B cell (primary cell): ENCODE results near the gene AP4E1. TPM values are rescaled to one million over a fixed set of nuclear protein-coding genes. Genes with fewer than 3 reads are reported as not detected.
"Not testable (repeated sequence)": the region's sequence is repeated elsewhere in the genome, so short reads cannot be mapped to it uniquely, and the experiment has no call there.

Experiments
- ATAC-seq: fragments of 200-7000 bp; cut with Tn5 transposase; one replicate; pipeline ENCODE4 v1.10.0; 2021; ENCODE audit warnings: low read depth, mild to moderate bottlenecking, moderate number of reproducible peaks, moderate library complexity
- CTCF ChIA-PET: fragments of 350-600 bp; sonication (Branson Sonifier 250); formaldehyde crosslinking; loops from one replicate; lab custom pipeline; 2021; ENCODE audit warnings: antibody characterized with exemption, inconsistent platforms; lab: Charles Lee
- POLR2A ChIA-PET: fragments of 350-600 bp; sonication (Branson Sonifier 250); formaldehyde crosslinking; loops from one replicate; lab custom pipeline; 2021; ENCODE audit warnings: antibody characterized with exemption; lab: Charles Lee
- DNase-seq: peaks from one replicate; pipeline ENCODE4 v3.0.0; 2013
- H2AFZ ChIP-seq: 2 replicates; pipeline ENCODE4 v1.6.1; 2012; ENCODE audit warnings: mild to moderate bottlenecking, low read depth, low read length; ENCODE audit not compliant: insufficient read depth, poor library complexity, severe bottlenecking
- H3K27ac ChIP-seq, 2 donors: 1 replicate in 1 of 2; 2 replicates in 1 of 2; pipeline ENCODE4 v1.5.1; 2012 to 2013; ENCODE audit warnings: low read length in 2 of 2, mild to moderate bottlenecking in 2 of 2, moderate library complexity in 1 of 2
- H3K27me3 ChIP-seq, 4 experiments: fragments of 200-600 bp in 1 of 4; sonication (generic) in 1 of 4; replicated peaks in 1 of 4; 1 replicate in 2 of 4; 2 replicates in 2 of 4; pipeline versions ENCODE4 v1.6.1 to v1.7.0; 2013 to 2016; ENCODE audit warnings: low read length in 3 of 4, mild to moderate bottlenecking in 2 of 4, mixed read lengths in 1 of 4, moderate library complexity in 1 of 4; ENCODE audit not compliant: insufficient read depth in 4 of 4, control insufficient read depth in 3 of 4; ENCODE audit errors: control extremely low read depth in 1 of 4
- H3K36me3 ChIP-seq, 2 experiments: replicated peaks in 1 of 2; 1 replicate in 1 of 2; 2 replicates in 1 of 2; pipeline versions ENCODE4 v1.6.1 to v1.7.1; 2013; ENCODE audit warnings: low read length in 1 of 2; ENCODE audit not compliant: insufficient read depth in 2 of 2, control insufficient read depth in 1 of 2; ENCODE audit errors: control extremely low read depth in 1 of 2, extremely low read depth in 1 of 2
- H3K4me1 ChIP-seq, 2 donors: fragments of 200-600 bp in 1 of 2; sonication (generic) in 1 of 2; 1 replicate in 1 of 2; 2 replicates in 1 of 2; pipeline versions ENCODE4 v1.5.1 to v1.6.1; 2013 to 2017; ENCODE audit warnings: low read length in 2 of 2; ENCODE audit not compliant: control insufficient read depth in 2 of 2, insufficient read depth in 2 of 2
- H3K4me2 ChIP-seq: replicated peaks from 2 replicates; pipeline ENCODE3; 2012; ENCODE audit warnings: mild to moderate bottlenecking, low read depth, low read length; ENCODE audit not compliant: poor library complexity, severe bottlenecking
- H3K4me3 ChIP-seq, 5 experiments: fragments of 200-600 bp in 1 of 5; sonication (generic) in 1 of 5; 1 replicate in 3 of 5; 2 replicates in 2 of 5; pipeline versions ENCODE4 v1.5.1 to v1.7.0; 2011 to 2016; ENCODE audit warnings: low read length in 4 of 5, mild to moderate bottlenecking in 4 of 5, low read depth in 2 of 5, control low read depth in 1 of 5, moderate library complexity in 1 of 5; ENCODE audit not compliant: insufficient read depth in 1 of 5; ENCODE audit errors: control extremely low read depth in 1 of 5, extremely low read depth in 1 of 5
- H3K79me2 ChIP-seq: fragments of 200-600 bp; sonication (generic); one replicate; pipeline ENCODE4 v1.6.0; 2016; ENCODE audit warnings: low read length; ENCODE audit not compliant: control insufficient read depth, insufficient read depth
- H3K9ac ChIP-seq: fragments of 200-600 bp; sonication (generic); 2 replicates; pipeline ENCODE4 v1.6.1; 2017; ENCODE audit warnings: mild to moderate bottlenecking, low read length, moderate library complexity
- H3K9me3 ChIP-seq, 3 donors: one replicate each; pipeline versions ENCODE4 v1.6.1 to v1.7.1; 2013; ENCODE audit warnings: low read length in 2 of 3; ENCODE audit not compliant: control insufficient read depth in 2 of 3, insufficient read depth in 1 of 3; ENCODE audit errors: control extremely low read depth in 1 of 3
- H4K20me1 ChIP-seq: 2 replicates; pipeline ENCODE4 v1.6.0; 2012; ENCODE audit warnings: mild to moderate bottlenecking, low read length; ENCODE audit not compliant: insufficient read depth, control insufficient read depth, poor library complexity, severe bottlenecking
- H3K27ac Mint-ChIP-seq: one replicate; pipeline ENCODE4 v1.8.0; 2021; ENCODE audit warnings: mixed read lengths
- H3K27me3 Mint-ChIP-seq: one replicate; pipeline ENCODE4 v1.8.0; 2021; ENCODE audit warnings: mixed read lengths
- H3K4me1 Mint-ChIP-seq: one replicate; pipeline ENCODE4 v1.8.0; 2021; ENCODE audit warnings: mixed read lengths
- H3K4me3 Mint-ChIP-seq: one replicate; pipeline ENCODE4 v1.8.0; 2021; ENCODE audit warnings: mixed read lengths
- H3K9me3 Mint-ChIP-seq: one replicate; pipeline ENCODE4 v1.8.0; 2022; ENCODE audit warnings: mixed read lengths; ENCODE audit not compliant: insufficient read depth
- EZH2 ChIP-seq: IDR thresholded peaks from 2 replicates; pipeline ENCODE4 v1.6.1; 2012; ENCODE audit warnings: borderline replicate concordance, low read depth, mild to moderate bottlenecking, moderate library complexity, low read length; ENCODE audit not compliant: insufficient read depth, poor library complexity, severe bottlenecking
- whole genome bisulfite sequencing: methylation state at CpG from one replicate; pipeline ENCODE4 v1.1.5; 2013; ENCODE audit warnings: missing lambda C conversion rate; ENCODE audit not compliant: insufficient coverage; 5-methylcytosine and 5-hydroxymethylcytosine counted together
- intact Hi-C: fragments of 100-400 bp; cut with micrococcal nuclease; formaldehyde crosslinking; loops from one replicate; pipeline ENCODE4 v1.10.0; 2022
- polyA plus RNA-seq: library from polyadenylated mRNA; depleted of rRNA; stranded (reverse); fragments of >200 nt; gene quantifications from 2 replicates; pipeline ENCODE4 v1.2.3, GENCODE V29; 2012
- total RNA-seq, 2 donors: library from RNA; stranded (reverse); fragments of 120-200 nt in 1 of 2; gene quantifications; 1 replicate in 1 of 2; 2 replicates in 1 of 2; pipeline versions ENCODE4 v1.2.3 to v1.2.4, GENCODE V29; 2013 to 2022
- TF ChIP-seq, protein P1 (sequence below): fragments of 200-600 bp; IDR thresholded peaks from one replicate; pipeline ENCODE4 v1.8.0; 2022; ENCODE audit warnings: antibody characterized with exemption, mild to moderate bottlenecking

The AP4E1 gene
- total and polyA plus RNA-seq, 2 donors (not counting 1 experiment from before 2014, with no cell fraction given) = 2.8 to 12.0 TPM

DNA sequence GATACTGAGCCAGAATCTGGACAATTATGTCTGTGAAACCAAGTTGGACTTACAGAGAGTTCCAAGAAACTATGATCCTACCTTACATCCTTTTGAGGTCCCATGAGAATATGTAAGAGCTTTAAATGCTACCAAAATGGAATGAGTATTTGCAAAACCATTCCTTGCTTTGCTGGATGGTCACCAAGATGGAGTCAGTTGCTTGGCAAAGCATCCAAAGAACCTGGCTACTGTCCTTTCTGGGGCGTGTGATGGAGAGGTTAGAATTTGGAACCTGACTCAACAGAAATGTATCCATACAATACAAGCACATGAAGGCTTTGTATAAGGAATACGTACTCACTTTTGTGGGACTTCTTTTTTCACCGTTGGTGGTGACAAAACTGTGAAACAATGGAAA, 36.2 kb downstream of the AP4E1 start:
- WGBS = no CpG with 5 or more reads among the region's 3 CpGs
- no peaks in the 10 kb centered on the region for H3K4me1 Mint-ChIP-seq
- no peak for ATAC-seq
- H3K27ac Mint-ChIP-seq = no peak overlapping the region
- Histone ChIP-seq H2AFZ (no peak overlapping the region), H3K36me3 (peaks cover 10 to 34% of the 10 kb centered on the region in 2 experiments), H3K9me3 (no peaks in the 10 kb centered on the region), H3K4me2 (no peak overlapping the region), H3K4me3 (no peak overlapping the region), H3K27me3 (no peaks in the 10 kb centered on the region), H3K4me1 (no peaks in the 10 kb centered on the region), H3K79me2 (no peaks in the 10 kb centered on the region), H4K20me1 (no peaks in the 10 kb centered on the region), H3K9ac (no peak overlapping the region), H3K27ac (no peak overlapping the region)
- H3K9me3 Mint-ChIP-seq = no peaks in the 10 kb centered on the region
- TF ChIP-seq, protein P1, sequence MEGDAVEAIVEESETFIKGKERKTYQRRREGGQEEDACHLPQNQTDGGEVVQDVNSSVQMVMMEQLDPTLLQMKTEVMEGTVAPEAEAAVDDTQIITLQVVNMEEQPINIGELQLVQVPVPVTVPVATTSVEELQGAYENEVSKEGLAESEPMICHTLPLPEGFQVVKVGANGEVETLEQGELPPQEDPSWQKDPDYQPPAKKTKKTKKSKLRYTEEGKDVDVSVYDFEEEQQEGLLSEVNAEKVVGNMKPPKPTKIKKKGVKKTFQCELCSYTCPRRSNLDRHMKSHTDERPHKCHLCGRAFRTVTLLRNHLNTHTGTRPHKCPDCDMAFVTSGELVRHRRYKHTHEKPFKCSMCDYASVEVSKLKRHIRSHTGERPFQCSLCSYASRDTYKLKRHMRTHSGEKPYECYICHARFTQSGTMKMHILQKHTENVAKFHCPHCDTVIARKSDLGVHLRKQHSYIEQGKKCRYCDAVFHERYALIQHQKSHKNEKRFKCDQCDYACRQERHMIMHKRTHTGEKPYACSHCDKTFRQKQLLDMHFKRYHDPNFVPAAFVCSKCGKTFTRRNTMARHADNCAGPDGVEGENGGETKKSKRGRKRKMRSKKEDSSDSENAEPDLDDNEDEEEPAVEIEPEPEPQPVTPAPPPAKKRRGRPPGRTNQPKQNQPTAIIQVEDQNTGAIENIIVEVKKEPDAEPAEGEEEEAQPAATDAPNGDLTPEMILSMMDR = no peak
- TF ChIP-seq EZH2 = no peak
- intact Hi-C loops = no loop called here
- no peak for DNase-seq
- H3K4me3 Mint-ChIP-seq = no peak overlapping the region
- CTCF ChIA-PET = interaction anchor here (0.7 kb wide), 1 partner anchor 207 kb away, joined by 3 read pairs; no protein-coding TSS in a partner anchor
- H3K27me3 Mint-ChIP-seq = no peaks in the 10 kb centered on the region
- POLR2A ChIA-PET = no interaction called here

GRCh38 chr15:50945725-50946124, 37.2 kb downstream of the AP4E1 start:
- H3K4me1 Mint-ChIP-seq = no peaks in the 10 kb centered on the region
- Histone ChIP-seq H3K4me3 (no peak overlapping the region), H3K9ac (no peak overlapping the region), H3K36me3 (peaks cover 12 to 44% of the 10 kb centered on the region in 2 experiments), H3K79me2 (no peaks in the 10 kb centered on the region), H4K20me1 (no peaks in the 10 kb centered on the region), H3K4me1 (no peaks in the 10 kb centered on the region), H3K9me3 (peaks cover 0 to 2% (median 0%) of the 10 kb centered on the region in 3 donors), H3K27ac (no peak overlapping the region), H3K27me3 (no peaks in the 10 kb centered on the region), H2AFZ (no peak overlapping the region), H3K4me2 (no peak overlapping the region)
- ATAC-seq (no peak), DNase-seq (no peak)
- no peaks in the 10 kb centered on the region for H3K9me3 Mint-ChIP-seq
- no CpG with 5 or more reads among the region's 3 CpGs for WGBS
- ChIA-PET CTCF (no interaction called here), POLR2A (no interaction called here)
- H3K4me3 Mint-ChIP-seq = no peak overlapping the region
- intact Hi-C loops = no loop called here
- H3K27me3 Mint-ChIP-seq = no peaks in the 10 kb centered on the region
- no peak overlapping the region for H3K27ac Mint-ChIP-seq
- no peak for TF ChIP-seq EZH2
- TF ChIP-seq, protein P1 = no peak

GRCh38 chr15:50950745-50951144, 42.3 kb downstream of the AP4E1 start:
- intact Hi-C loops, H3K79me2 ChIP-seq, H3K27ac Mint-ChIP-seq, H3K27me3 Mint-ChIP-seq, H3K27me3 ChIP-seq, H3K4me1 ChIP-seq, H3K9me3 Mint-ChIP-seq, H3K9ac ChIP-seq, H3K9me3 ChIP-seq, H2AFZ ChIP-seq, H3K27ac ChIP-seq, H3K4me1 Mint-ChIP-seq, H3K4me3 ChIP-seq, H3K4me2 ChIP-seq, ATAC-seq, H4K20me1 ChIP-seq, DNase-seq, H3K4me3 Mint-ChIP-seq: not testable (repeated sequence)
- peaks cover 15 to 50% of the 10 kb centered on the region in 2 experiments for H3K36me3 ChIP-seq
- POLR2A ChIA-PET = interaction anchor here (0.7 kb wide), 1 partner anchor 1546 kb away, joined by 3 read pairs; no protein-coding TSS in a partner anchor
- CTCF ChIA-PET = interaction anchor here (0.6 kb wide), 1 partner anchor 537 kb away, joined by 4 read pairs; no protein-coding TSS in a partner anchor
- 100% methylated on average over 1 of the region's 3 CpGs for WGBS
